Measurements from ENCODE around the gene IL27RA.

Gene IL27RA

DNA sequence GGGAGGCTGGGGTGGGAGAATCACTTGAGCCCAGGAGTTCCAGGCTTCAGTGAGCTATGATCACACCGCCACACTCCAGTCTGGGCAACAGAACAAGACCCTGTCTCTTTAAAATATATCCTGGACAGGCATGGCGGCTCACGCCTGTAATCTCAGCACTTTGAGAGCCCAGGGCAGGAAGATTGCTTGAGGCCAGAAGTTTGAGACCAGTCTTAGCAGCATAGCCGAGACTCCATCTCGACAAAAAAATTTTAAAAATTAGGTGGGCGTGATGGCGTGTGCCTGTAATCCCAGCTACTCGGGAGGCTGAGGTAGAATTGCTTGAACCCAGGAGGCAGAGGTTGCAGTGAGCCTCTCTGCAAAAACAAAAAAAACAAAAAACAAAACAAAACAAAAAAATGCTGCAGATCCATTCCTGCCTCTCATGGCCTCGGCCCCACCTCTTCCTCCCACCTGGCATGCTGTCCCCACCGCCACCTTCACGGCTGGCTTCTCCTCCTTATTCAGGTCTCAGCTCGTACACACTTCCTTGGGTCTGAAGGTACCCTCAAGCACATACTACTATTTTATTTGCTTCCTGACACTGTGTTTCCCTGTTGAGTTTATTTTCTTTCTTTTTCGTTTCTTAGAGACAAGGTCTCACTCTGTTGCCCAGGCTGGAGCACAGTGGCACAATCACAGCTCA, 30.7 kb upstream of the IL27RA start:
- Histone ChIP-seq H3K9ac (ENCODE audit: low read length) (no peak overlapping the region), H3K79me2 (ENCODE audit: low read length) (peaks cover 23% of the 10 kb centered on the region), H3K4me3 (ENCODE audit: low read length) (no peak overlapping the region), H3K4me1 (ENCODE audit: low read length) (peaks cover 12% of the 10 kb centered on the region), H4K20me1 (ENCODE audit: insufficient read depth, low read length) (no peaks in the 10 kb centered on the region), H3K9me3 (ENCODE audit: insufficient read depth, low read length) (peaks cover 8% of the 10 kb centered on the region; the same call in 1 of the 2 replicates), H3K4me2 (ENCODE audit: low read length) (no peak overlapping the region), H2AFZ (ENCODE audit: low read depth, low read length) (no peak overlapping the region), H3K27me3 (ENCODE audit: low read depth, low read length) (no peaks in the 10 kb centered on the region), H3K36me3 (replicated peaks; ENCODE audit: low read depth, low read length) (peaks cover 20% of the 10 kb centered on the region), H3K27ac (ENCODE audit: low read length) (no peak overlapping the region)
- no peak for TF ChIP-seq EZH2phosphoT487 (IDR thresholded peaks at IDR 0.05; ENCODE audit: low read depth)
- TF ChIP-seq, protein P1, sequence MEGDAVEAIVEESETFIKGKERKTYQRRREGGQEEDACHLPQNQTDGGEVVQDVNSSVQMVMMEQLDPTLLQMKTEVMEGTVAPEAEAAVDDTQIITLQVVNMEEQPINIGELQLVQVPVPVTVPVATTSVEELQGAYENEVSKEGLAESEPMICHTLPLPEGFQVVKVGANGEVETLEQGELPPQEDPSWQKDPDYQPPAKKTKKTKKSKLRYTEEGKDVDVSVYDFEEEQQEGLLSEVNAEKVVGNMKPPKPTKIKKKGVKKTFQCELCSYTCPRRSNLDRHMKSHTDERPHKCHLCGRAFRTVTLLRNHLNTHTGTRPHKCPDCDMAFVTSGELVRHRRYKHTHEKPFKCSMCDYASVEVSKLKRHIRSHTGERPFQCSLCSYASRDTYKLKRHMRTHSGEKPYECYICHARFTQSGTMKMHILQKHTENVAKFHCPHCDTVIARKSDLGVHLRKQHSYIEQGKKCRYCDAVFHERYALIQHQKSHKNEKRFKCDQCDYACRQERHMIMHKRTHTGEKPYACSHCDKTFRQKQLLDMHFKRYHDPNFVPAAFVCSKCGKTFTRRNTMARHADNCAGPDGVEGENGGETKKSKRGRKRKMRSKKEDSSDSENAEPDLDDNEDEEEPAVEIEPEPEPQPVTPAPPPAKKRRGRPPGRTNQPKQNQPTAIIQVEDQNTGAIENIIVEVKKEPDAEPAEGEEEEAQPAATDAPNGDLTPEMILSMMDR (IDR thresholded peaks at IDR 0.05; ENCODE audit: low read depth, low read length), result no peak

DNA sequence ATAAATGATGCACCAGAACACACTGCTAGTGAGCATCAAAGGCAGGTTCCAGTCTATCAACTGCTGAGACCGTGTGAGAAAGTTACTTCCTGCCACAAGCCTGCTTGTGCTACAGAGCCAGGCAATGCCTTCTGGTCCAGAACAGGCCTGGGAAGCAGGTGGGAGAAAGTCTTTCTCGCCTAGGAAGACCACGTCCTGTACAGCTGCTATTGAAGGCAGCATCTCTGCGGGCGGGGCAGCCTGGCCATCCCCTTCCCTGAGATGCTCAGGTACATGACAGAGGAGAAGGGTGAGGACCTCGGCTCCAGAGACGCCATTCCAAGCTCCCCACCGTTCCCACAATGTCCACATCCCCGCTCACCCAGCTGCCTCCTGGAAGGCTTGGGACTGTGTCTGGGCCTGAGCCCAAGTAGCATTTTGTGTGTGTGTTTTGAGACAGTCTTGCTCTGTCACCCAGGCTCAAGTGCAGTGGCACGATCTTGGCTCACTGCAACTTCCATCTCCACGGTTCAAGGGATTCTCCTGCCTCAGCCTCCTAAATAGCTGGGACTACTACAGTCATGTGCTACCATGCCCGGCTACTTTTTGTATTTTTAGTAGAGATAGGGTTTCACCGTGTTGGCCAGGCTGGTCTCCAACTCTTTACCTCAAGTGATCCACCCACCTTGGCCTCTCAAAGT, 28.9 kb upstream of the IL27RA start:
- Histone ChIP-seq H3K9ac (ENCODE audit: low read length) (no peak overlapping the region), H3K4me3 (ENCODE audit: low read length) (no peak overlapping the region), H3K9me3 (ENCODE audit: insufficient read depth, low read length) (peaks cover 8% of the 10 kb centered on the region; the same call in 1 of the 2 replicates), H3K36me3 (replicated peaks; ENCODE audit: low read depth, low read length) (peaks cover 17% of the 10 kb centered on the region), H3K79me2 (ENCODE audit: low read length) (peaks cover 23% of the 10 kb centered on the region), H2AFZ (ENCODE audit: low read depth, low read length) (no peak overlapping the region), H3K4me2 (ENCODE audit: low read length) (no peak overlapping the region), H3K27me3 (ENCODE audit: low read depth, low read length) (no peaks in the 10 kb centered on the region), H4K20me1 (ENCODE audit: insufficient read depth, low read length) (no peaks in the 10 kb centered on the region), H3K4me1 (ENCODE audit: low read length) (peaks cover 12% of the 10 kb centered on the region), H3K27ac (ENCODE audit: low read length) (no peak overlapping the region)
- TF ChIP-seq EZH2phosphoT487 (IDR thresholded peaks at IDR 0.05; ENCODE audit: low read depth), result no peak
- TF ChIP-seq, protein P1 (IDR thresholded peaks at IDR 0.05; ENCODE audit: low read depth, low read length), result no peak

DNA sequence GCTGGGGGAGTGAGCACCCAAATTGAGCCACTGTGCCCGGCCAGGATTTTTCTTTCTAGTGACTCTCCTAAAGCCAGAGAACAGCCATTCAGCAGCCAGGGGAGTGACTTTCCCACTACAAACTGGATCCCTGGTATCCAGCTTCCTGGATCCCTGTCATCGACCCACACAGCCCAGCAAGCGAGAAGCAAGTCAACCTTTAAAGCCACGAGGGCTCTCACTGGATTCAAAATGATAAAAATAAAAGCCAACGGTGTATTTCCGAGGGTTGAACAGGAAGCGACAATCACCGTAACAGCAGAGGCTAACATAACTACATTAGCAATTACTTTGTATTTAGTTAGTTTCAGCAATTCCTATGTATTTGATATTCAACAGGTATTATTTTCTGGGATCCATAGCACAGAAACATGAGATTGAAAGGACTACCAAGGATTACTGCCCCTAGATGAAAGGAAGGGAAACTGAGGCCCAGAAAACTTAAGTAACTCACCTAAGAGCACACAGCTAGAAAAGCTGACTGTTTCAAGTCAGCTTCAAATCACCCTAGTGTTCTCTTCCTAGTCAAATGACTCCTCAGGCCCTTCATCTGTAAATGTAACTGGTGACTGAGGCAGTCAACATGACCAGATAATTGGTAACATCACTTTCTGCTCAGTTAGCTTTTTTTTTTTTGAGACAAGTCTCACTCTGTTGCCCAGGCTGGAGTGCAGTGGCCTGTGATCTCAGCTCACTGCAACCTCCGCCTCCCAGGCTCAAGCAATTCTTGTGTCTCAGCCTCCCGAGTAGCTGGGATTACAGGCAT, 28.1 kb upstream of the IL27RA start:
- H3K79me2 ChIP-seq (ENCODE audit: low read length), result peaks cover 23% of the 10 kb centered on the region
- H3K4me2 ChIP-seq (ENCODE audit: low read length), result no peak overlapping the region
- H3K36me3 ChIP-seq (replicated peaks; ENCODE audit: low read depth, low read length), result peaks cover 17% of the 10 kb centered on the region
- H3K4me3 ChIP-seq (ENCODE audit: low read length), result no peak overlapping the region
- no peak overlapping the region for H3K27ac ChIP-seq (ENCODE audit: low read length)
- H3K4me1 ChIP-seq (ENCODE audit: low read length), result peaks cover 12% of the 10 kb centered on the region
- H3K27me3 ChIP-seq (ENCODE audit: low read depth, low read length), result no peaks in the 10 kb centered on the region
- H2AFZ ChIP-seq (ENCODE audit: low read depth, low read length), result no peak overlapping the region
- no peak for TF ChIP-seq EZH2phosphoT487 (IDR thresholded peaks at IDR 0.05; ENCODE audit: low read depth)
- TF ChIP-seq, protein P1 (IDR thresholded peaks at IDR 0.05; ENCODE audit: low read depth, low read length), result no peak
- no peak overlapping the region for H3K9ac ChIP-seq (ENCODE audit: low read length)
- peaks cover 8% of the 10 kb centered on the region; the same call in 1 of the 2 replicates for H3K9me3 ChIP-seq (ENCODE audit: insufficient read depth, low read length)
- H4K20me1 ChIP-seq (ENCODE audit: insufficient read depth, low read length), result no peaks in the 10 kb centered on the region

All from OCI-LY3 (cell line).